Fibroblast of the conjunctiva (primary cell): Measurements from ENCODE around the gene EVPL.
A peak's percentile ranks its signal among the peaks of the same experiment; 100 is the strongest.
"Not testable (repeated sequence)": the region's sequence is repeated elsewhere in the genome, so short reads cannot be mapped to it uniquely, and the experiment has no call there.

ENCODE experiments used
- DNase-seq: peaks from one replicate; pipeline ENCODE4 v3.0.0-alpha.2; 2010; ENCODE audit warnings: low read depth

EVPL gene

GRCh38 chr17:75996665-75997590 lies 30.2 kb downstream of the EVPL start:
- DNase-seq, result no peak

GRCh38 chr17:75995385-75995925 lies 31.7 kb downstream of the EVPL start:
- no peak for DNase-seq

- DNase-seq, result no peak
Observed at GRCh38 chr17:75994802-75995370, 32.2 kb downstream of the EVPL start.

- no peak for DNase-seq
Observed at GRCh38 chr17:75991396-75991795, 35.7 kb downstream of the EVPL start.

- no peak for DNase-seq
Observed at GRCh38 chr17:75987041-75987440, 40.1 kb downstream of the EVPL start.

- no peak for DNase-seq
Observed at GRCh38 chr17:75985986-75986385, 41.1 kb downstream of the EVPL start.

- DNase-seq, result peak; percentile 48
Observed at GRCh38 chr17:75983501-75984181, 43.5 kb downstream of the EVPL start.

GRCh38 chr17:75981019-75981615 lies 46.0 kb downstream of the EVPL start:
- no peak for DNase-seq

- DNase-seq, result no peak
Observed at GRCh38 chr17:75980188-75981018, 46.7 kb downstream of the EVPL start.

- DNase-seq, result no peak
Observed at GRCh38 chr17:75979705-75980187, 47.4 kb downstream of the EVPL start.

- peak; percentile 95 for DNase-seq
Observed at GRCh38 chr17:75978938-75979704, 48.0 kb downstream of the EVPL start, which contains the start of the genes ACOX1 and TEN1. Gene ACOX1 (minus strand): TSS chr17:75979166. CDS start chr17:75979073, 93 bp downstream. Gene TEN1 (plus strand): TSS chr17:75979240. CDS start chr17:75986193, 6,953 bp downstream.

- no peak for DNase-seq
Observed at GRCh38 chr17:75976175-75976848, 50.8 kb downstream of the EVPL start.

GRCh38 chr17:75975757-75976174 lies 51.3 kb downstream of the EVPL start:
- no peak for DNase-seq

- DNase-seq, result not testable (repeated sequence)
Observed at GRCh38 chr17:75975187-75975586, 51.9 kb downstream of the EVPL start.

GRCh38 chr17:75970626-75971025 lies 56.5 kb downstream of the EVPL start:
- DNase-seq, result no peak

GRCh38 chr17:75970011-75970523 lies 57.0 kb downstream of the EVPL start:
- DNase-seq, result no peak

- not testable (repeated sequence) for DNase-seq
Observed at GRCh38 chr17:75969044-75969443, 58.1 kb downstream of the EVPL start.

GRCh38 chr17:75965468-75965867 lies 61.6 kb downstream of the EVPL start:
- DNase-seq, result no peak

GRCh38 chr17:75959839-75960511 lies 67.1 kb downstream of the EVPL start:
- DNase-seq, result no peak
